ENCODE results near the gene BPIFB6.

DNA sequence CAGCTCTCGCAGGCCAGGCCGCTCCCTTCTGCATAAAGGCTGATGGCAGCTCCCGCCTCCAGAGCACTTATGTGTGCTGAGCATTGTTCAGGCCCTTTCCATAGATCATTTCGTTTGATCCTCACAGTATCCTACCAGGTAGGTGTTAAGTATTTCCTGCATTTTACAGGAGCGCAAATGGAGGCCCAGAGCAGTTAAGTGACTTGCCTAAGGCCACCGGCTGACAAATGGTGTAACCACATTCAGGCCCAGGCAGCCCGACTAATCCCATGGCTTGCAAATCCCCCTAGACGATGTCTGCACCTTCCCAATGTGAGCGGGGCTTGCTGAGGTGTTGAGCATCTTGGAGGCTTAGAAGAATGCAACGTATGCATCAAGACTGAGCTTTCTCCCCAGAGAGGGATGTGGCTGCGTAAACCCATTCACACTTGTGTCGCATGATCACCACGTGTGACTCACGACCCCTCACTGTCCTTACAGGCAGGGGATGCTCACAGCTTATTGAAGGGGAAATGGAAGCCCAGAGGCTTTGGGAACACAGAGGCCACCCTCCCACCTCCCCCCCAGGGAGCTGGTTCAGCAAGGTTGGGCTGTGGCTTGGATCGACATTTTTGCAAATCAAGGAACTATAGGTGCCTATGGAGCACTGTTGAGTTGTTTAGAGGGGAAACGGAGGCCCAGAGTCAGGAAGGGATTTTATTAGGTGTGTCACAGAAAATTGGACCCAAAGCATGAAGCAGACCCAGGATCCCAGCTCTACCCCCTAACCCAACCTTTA is 16.9 kb upstream of the BPIFB6 start:
- no peak for TF ChIP-seq POLR2A (IDR thresholded peaks at IDR 0.05)
- no peak for TF ChIP-seq CTCF (IDR thresholded peaks at IDR 0.05)
